ENCODE measurements around the gene SNX3.

- TF ChIP-seq, protein P1, sequence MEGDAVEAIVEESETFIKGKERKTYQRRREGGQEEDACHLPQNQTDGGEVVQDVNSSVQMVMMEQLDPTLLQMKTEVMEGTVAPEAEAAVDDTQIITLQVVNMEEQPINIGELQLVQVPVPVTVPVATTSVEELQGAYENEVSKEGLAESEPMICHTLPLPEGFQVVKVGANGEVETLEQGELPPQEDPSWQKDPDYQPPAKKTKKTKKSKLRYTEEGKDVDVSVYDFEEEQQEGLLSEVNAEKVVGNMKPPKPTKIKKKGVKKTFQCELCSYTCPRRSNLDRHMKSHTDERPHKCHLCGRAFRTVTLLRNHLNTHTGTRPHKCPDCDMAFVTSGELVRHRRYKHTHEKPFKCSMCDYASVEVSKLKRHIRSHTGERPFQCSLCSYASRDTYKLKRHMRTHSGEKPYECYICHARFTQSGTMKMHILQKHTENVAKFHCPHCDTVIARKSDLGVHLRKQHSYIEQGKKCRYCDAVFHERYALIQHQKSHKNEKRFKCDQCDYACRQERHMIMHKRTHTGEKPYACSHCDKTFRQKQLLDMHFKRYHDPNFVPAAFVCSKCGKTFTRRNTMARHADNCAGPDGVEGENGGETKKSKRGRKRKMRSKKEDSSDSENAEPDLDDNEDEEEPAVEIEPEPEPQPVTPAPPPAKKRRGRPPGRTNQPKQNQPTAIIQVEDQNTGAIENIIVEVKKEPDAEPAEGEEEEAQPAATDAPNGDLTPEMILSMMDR (IDR thresholded peaks at IDR 0.05), result no peak
- TF ChIP-seq POLR2A (IDR thresholded peaks at IDR 0.05), result no peak
- no peak for TF ChIP-seq EP300 (IDR thresholded peaks at IDR 0.05)
Observed at GRCh38 chr6:108242721-108243120, 18.1 kb downstream of the SNX3 start.
